HG03565 (cell line): ENCODE data around the gene CGRRF1.

Experiments
- ATAC-seq: cut with Tn5 transposase; IDR thresholded peaks from one replicate; pipeline ENCODE4 v1.9.1; 2021; ENCODE audit warnings: mild to moderate bottlenecking, moderate library complexity; ENCODE audit not compliant: unreplicated experiment

Gene CGRRF1

DNA sequence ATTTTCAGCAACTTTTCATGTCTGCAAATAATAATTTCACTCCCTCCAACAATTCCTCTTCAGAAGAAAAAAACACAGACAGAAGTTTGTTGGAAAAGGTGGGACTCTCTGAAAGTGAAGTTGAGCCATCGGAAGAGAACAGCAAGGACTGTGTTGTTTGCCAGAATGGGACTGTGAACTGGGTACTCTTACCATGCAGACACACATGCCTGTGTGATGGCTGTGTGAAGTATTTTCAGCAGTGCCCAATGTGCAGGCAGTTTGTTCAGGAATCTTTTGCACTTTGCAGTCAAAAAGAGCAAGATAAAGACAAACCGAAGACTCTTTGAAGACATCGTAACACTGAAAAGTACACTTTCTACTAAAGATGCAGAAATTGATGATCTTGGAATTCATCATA lies 28.3 kb downstream of the CGRRF1 start:
- ATAC-seq: no peak

DNA sequence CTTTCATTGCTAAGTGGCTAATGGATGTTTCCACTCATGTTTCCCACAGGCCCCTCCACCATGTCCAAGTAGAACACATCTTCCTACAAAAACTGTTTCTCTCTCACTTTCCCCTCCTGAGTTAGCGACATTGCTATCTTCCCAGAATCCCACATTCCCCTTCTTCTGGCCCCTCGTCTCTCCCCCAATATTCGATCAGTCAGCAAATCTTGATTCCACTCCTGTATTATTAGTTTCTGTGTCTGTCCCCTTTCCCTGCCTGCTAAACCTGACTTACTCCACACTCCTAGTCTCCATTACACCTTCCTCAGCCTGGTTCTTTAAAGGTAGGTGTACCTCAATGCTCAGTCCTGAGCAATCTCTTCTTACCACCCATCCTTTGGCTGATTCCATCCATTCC lies 37.9 kb downstream of the CGRRF1 start:
- ATAC-seq: no peak

DNA sequence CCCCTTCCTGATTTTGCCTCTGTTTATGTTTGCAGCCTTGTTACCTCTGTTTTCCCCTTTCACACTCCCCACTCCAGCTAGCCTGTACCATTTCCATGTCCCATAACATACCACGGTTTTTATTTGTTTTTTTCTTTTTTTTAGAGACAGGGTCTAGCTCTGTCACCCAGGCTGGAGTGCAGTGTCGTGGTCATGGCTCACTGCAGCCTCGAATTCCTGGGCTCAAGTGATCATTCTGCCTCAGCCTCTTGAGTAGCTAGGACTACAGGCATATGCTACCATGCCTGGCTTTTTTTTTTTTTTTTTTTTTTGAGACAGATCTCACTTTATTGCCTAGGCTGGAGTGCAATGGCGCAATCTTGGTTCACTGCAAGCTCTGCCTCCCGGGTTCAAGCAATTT lies 38.8 kb downstream of the CGRRF1 start:
- ATAC-seq: no peak

- ATAC-seq: no peak
These were observed 40.2 kb downstream of the CGRRF1 start for GRCh38 chr14:54549862-54550261.

DNA sequence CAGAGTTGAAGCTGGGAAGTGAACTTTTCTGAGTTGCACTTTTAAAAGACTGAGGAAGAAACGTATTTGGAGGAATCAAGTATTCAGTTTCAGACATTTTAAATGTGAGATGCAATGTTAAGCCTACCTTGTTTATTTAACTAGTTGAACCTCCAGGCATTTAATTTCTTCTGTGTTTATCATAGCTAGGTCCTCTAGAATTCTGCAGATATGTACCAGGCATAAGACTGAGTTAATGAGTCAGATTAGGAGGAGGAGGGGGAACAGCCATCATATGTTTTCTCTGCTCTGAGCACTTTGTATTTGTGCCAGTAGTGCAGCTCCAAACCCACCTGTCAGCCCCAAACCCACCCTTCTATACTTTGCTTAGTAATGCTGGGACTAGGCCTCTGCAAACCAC lies 40.8 kb downstream of the CGRRF1 start:
- no peak for ATAC-seq

GRCh38 chr14:54554401-54554800 lies 44.7 kb downstream of the CGRRF1 start:
- no peak for ATAC-seq

DNA sequence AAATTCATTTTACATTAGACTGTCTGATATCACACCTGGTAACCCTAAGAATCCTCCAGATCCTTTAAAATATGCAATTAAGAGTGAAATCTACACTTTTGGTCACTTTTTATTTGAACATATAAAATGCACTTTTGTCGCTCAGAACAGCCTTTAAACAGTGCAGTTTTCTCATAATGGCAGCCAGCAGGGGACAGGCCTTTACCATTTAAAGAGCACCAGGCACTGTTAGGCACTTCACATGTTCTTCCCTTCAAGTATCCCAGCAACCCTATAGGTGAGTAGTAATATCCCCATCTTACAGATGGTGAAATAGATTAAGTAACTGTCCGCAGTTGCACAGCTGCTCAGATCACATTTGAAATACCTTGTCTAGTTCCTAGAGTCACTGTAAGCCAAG lies 45.9 kb downstream of the CGRRF1 start:
- no peak for ATAC-seq

DNA sequence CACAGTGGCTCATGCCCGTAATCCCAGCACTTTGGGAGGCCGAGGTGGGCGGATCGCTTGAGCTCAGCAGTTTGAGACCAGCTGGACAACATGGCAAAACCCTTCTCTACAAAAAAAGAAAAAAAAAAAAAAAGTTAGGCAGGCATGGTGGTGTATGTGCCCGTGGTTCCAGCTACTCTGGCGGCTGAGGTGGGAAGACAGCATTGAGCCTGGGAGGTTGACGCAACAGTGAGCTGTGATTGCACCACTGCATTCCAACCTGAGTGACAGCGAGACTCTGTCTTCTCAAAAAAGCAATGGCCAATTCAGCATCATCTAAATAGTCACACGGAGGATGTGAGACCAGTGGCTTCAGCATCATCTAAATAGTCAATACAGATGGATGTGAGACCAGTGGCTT lies 46.8 kb downstream of the CGRRF1 start:
- ATAC-seq: no peak

DNA sequence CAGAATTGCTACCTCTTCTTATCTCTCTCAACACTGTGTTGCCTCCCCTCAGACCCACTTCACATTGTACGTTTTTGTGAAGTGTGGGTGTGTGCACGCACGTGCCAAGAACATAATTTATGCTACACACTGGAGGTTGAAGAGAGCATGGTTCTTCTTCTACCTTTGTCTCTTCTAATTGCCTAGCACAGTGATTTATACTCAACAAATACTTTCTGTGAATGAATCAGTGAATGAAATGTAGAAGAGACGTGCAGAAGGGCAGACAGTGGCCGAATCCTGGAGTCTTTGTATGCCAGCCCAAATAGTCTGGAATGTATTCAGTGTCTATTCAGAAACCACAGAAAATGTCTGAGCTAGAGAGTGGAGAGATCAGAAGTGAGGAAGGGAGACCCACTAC lies 52.6 kb downstream of the CGRRF1 start:
- ATAC-seq: no peak

GRCh38 chr14:54564071-54564867 lies 54.6 kb downstream of the CGRRF1 start:
- ATAC-seq: no peak

- ATAC-seq: peak; percentile 31
These were observed 55.4 kb downstream of the CGRRF1 start for GRCh38 chr14:54564868-54565784.

- ATAC-seq: peak; percentile 36
These were observed 56.2 kb downstream of the CGRRF1 start for GRCh38 chr14:54565785-54566409.

GRCh38 chr14:54566410-54567223 lies 56.9 kb downstream of the CGRRF1 start, which contains the start of gene SAMD4A:
Gene SAMD4A (plus strand): TSS chr14:54567128. CDS start chr14:54567917, 789 bp downstream.
- ATAC-seq: peak; percentile 30

DNA sequence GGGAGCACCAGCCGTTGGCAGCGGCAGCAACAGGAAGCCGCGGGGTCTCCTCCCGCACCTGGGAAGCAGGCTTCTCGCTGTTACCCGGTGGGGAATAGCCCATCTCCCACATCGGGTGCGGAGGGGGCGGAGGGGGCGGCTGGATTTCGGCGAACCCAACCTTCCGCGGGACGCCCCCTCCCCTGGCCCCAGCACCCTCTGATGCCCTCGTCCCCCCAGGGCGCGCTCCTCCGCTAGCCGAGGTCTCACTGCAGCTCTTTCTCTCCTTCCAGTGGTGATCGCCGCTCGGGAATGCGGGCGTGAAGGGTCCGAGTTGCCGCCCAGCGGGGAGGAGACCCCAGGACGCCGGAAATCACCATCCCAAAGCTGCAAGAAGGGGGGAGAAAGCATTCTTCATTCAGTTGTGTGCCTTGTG lies 57.5 kb downstream of the CGRRF1 start:
- ATAC-seq: no peak

DNA sequence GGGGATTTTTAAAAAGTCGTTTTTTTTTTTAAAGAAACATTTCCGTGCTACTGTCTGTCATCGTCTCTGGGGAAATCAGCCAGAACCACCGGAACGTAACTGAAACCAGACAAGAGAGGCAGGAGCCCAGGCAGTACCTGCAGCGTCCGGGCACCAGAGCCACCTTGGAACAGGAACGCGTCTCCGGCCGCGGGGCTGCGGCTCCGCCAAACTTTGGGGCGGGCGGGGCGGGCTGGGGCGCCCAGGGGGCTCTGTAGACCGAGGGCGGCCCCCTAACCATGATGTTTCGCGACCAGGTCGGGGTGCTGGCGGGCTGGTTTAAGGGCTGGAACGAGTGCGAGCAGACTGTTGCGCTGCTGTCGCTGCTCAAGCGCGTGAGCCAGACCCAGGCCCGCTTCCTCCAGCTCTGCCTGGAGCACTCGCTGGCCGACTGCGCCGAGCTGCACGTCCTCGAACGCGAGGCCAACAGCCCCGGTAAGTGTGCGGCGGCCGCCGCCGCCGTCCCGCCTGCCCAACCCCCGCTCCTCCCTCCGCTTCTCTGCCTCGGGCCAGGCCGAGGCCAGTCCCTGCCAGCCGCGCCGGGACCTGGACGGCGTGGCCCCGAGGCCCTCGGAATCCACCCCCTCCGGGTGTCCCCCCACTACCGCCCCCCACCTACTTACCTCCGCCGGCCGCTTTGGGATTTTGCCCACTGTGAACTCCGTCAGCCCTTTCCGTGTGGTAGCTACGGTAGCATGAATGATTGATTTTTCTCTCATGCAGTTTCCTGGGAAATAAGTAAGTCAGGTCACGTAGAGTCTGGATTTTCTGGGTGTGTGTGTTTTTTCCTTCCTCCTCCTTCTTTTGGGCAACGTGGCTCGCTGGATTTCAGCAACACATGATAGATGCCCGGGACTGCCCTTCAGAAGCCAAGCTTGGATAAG lies 58.2 kb downstream of the CGRRF1 start:
- ATAC-seq: no peak

DNA sequence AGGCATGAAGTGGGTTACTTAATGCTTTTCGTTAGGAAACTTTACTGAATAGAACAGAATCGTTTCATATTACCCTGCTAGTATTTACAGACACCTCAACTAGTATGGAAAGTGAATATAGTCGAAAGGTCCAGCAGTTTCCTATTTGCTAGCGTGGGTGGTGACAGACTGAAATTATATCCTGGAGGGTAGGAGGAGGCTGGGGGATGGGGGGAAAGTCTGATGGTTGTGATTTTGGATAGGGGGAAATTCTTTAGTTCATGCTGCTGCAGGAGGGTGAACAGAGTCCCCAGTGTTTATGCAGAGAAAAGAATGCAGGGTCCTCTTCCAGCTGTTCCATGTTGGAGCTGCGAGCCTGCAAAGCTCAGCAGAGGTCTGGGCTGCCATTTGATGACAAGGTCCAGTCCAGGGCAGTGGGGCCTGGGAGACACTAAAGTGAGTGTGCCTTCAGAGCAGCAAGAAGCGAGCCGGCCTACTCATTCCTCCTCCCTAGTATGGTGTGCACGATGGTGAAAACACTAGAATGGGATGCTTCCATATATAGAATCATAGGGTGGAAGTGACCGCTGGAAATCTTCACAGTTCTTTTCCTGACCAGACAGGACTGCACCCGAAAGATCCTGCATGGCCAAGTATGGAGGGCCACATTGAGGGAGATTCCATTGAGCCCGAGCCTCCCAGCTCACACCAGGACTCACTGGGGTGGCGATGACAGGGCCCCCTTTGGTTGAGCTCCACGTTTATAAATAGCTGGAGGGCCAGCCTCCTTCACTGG lies 59.3 kb downstream of the CGRRF1 start:
- ATAC-seq: no peak

GRCh38 chr14:54570047-54570446 lies 60.3 kb downstream of the CGRRF1 start:
- ATAC-seq: no peak

DNA sequence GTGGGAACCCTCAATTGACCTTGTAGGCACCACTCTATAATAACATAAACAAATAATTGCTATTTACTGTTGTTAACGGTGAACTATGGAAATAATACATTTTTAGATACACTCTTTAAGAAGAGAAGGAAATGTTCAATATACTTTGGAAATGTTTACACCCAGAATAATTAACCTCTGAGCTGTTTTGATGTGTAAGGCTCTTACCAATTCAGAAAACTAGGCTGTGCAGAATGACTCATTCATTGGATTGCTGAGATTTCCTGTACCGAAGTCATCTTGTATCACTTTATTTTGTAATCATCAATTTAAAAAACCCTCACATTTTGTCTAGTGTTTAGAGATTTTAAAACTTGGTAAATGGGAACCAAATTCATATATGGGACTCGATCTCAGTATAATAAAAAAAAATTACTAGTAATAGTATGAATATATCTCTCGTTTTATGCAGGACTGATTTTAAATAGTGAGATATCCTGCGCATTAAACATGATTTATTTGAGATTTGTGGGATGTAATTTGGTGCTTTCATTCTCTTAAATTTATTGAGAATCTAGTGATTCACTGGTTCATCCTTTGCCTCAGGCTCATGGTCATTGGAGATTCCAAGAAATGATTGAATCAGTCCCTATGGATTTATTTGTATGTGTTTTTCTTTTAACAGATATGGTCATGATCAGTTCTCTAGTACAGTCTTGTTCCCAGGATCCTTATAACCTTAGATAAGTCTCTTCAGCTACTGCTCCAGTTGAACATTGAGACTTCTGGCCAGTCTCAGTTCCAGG lies 61.1 kb downstream of the CGRRF1 start:
- ATAC-seq: no peak
